Ovary (tissue), 3 donors: Measurements from ENCODE around the gene DST.

Experiments used
- CTCF ChIP-seq, 3 donors: fragments of 450-650 bp in 2 of 3; fragments of 200-600 bp in 1 of 3; IDR thresholded peaks; one replicate each; pipeline versions ENCODE4 v1.5.1 to v1.8.0; 2016 to 2022; ENCODE audit warnings: antibody characterized with exemption in 3 of 3, mild to moderate bottlenecking in 1 of 3
- EP300 ChIP-seq: sonication (generic); formaldehyde crosslinking; IDR thresholded peaks from one replicate; pipeline ENCODE4 v1.6.1; 2017; ENCODE audit warnings: antibody characterized with exemption
- donor health status: DM: no; HTN: no; CAD: no.

GRCh38 chr6:56416247-56416646 lies 226.4 kb downstream of the DST start:
- no peak for TF ChIP-seq CTCF (IDR thresholded peaks at IDR 0.05)
- no peak for TF ChIP-seq EP300
